D721Med (cell line): ENCODE data around the gene HSDL2.
A peak's percentile ranks its signal among the peaks of the same experiment; 100 is the strongest.
"Not testable (repeated sequence)": the region's sequence is repeated elsewhere in the genome, so short reads cannot be mapped to it uniquely, and the experiment has no call there.

Experiments
- DNase-seq: peaks from one replicate; pipeline ENCODE4 v3.0.0; 2011; ENCODE audit warnings: low spot score; ENCODE audit not compliant: insufficient read length
- FAIRE-seq: peaks from 2 replicates; lab custom pipeline; 2011; peaks lifted over from hg19 to GRCh38; lab: Jason Lieb, UNC
- TF ChIP-seq, protein P1 (sequence below): IDR thresholded peaks from 2 replicates; pipeline ENCODE4 v1.5.1; 2012; ENCODE audit warnings: mild to moderate bottlenecking, control low read depth; ENCODE audit not compliant: insufficient read depth; ENCODE audit errors: missing control alignments

The HSDL2 gene

DNA sequence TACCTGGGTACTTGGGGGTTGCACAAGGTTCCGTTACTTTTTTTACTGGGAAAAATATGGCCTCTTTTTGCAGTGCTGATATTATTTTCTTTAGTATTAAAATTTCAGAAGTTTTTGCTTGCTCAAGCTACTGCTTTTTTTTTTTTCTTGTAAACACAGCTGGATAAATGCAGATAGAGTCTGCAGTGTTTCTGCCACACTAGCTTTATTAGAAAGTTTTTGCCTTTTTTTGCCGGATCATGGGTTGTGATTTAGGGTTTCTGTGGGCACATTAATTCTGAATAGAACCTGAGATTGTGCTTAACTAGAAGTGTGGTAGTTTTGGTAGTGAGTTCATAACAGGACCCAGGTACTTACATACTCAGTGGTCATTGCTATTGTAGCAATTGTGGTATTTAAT is 126.7 kb downstream of the HSDL2 start:
- FAIRE-seq, result no peak
- TF ChIP-seq, protein P1, sequence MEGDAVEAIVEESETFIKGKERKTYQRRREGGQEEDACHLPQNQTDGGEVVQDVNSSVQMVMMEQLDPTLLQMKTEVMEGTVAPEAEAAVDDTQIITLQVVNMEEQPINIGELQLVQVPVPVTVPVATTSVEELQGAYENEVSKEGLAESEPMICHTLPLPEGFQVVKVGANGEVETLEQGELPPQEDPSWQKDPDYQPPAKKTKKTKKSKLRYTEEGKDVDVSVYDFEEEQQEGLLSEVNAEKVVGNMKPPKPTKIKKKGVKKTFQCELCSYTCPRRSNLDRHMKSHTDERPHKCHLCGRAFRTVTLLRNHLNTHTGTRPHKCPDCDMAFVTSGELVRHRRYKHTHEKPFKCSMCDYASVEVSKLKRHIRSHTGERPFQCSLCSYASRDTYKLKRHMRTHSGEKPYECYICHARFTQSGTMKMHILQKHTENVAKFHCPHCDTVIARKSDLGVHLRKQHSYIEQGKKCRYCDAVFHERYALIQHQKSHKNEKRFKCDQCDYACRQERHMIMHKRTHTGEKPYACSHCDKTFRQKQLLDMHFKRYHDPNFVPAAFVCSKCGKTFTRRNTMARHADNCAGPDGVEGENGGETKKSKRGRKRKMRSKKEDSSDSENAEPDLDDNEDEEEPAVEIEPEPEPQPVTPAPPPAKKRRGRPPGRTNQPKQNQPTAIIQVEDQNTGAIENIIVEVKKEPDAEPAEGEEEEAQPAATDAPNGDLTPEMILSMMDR, result no peak
- no peak for DNase-seq

DNA sequence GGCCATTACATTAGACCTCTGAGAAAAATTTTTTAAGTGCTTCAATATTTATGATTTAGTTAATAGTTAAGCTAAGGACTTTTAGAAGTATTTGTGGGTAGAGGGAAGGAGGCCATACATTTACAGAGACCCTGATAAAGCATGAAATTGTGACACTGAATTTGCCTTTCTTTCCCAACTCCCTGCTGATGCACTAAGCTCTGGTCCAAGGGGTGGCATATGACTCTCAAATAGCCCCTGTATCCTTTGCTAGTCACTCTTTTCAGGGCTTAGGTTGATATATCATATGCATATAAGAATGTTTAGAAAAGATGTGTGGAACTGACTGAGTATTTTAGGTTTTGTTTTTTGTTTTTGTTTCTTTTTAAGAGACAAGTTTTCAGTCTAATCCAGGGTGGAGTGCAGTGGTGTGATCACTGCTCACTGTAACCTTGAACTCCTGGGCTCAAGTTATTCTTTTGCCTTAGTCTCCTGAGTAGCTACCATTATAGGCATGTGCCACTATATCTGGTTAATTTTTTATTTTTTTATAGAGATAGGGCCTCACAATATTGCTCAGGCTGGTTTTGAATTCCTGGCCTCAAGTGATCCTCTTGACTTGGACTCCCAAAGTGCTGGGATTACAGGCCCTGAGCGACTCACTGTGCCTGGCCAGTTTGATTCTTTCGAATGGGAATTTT is 127.2 kb downstream of the HSDL2 start:
- no peak for FAIRE-seq
- no peak for DNase-seq
- TF ChIP-seq, protein P1, result no peak

DNA sequence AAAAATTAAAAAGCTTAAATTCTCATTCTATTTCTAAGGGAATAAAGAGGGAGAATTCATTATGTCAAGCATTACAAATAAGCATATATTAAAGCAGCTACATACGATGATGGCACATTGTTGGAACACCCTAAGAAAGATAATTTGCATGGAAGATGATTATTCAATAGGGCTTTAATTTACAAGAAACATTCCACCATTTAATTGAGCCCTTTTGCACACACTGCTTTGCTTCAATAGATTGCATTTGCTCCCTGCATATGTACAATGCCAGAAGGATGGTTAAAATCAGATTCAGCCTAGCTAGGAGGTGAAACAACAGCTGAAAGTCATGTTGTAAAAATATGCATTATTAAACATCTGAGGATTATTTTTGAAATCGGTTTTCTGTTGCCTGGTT is 128.5 kb downstream of the HSDL2 start:
- TF ChIP-seq, protein P1, result no peak
- FAIRE-seq (no peak), DNase-seq (no peak)

DNA sequence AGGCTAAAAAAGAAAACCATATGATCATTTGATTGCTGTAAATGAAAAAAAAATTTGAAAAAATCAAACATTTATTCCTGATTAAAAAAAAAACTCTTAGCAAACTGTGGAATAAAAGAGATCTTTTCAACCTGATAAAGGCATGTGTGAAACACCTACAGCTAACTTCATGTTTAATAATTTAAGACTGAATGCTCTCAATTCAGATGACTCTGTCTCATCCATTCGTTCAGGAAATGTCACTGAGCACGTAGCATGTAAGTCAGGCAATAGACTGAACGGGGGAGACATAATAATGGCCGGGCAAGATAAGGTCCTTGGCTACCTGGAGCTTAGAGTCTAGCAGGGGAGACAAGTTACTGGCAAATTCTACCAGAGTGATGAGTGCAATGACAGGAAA is 132.5 kb downstream of the HSDL2 start:
- DNase-seq, FAIRE-seq: not testable (repeated sequence)

DNA sequence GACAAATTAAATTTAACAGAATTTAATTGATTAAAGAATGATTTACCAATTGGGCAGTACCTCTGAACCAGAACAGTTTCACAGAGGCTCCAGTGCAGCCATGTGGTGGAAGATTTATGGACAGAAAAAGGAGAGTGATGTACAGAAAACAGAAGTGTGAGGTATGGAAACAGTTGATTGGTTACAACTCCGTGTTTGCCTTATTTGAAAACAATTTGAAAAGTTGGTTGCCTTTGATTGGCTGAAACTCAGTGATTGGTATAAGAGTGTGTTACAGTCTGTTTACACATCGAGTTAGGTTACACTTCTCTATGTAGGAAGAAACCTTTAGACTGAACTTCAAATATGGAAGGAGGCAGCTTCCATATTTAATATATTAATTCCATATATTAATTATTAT is 136.9 kb downstream of the HSDL2 start:
- TF ChIP-seq, protein P1, result no peak
- DNase-seq, result no peak

DNA sequence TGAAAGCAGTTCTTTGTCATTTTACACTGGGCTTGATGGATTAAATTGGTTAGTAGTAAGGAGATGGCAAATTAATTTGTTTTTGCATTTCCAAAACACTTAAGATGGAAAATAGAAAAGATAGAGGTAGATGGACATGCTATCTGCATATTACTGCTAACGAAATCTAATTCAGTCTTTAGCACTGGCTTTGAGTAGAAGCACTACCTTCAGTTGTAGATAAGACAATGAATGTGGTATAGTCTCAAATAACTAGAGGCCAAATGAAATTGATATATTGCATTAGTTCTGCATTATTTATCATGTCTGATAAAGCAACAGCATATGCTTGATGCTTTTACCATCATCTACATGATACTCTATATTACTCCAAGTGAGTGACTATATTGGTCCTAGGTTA is 140.2 kb downstream of the HSDL2 start:
- FAIRE-seq (no peak), DNase-seq (no peak)
- TF ChIP-seq, protein P1, result no peak

More for the DNA sequence above, 136.9 kb downstream of the HSDL2 start:
- FAIRE-seq, result peak; percentile 21

DNA sequence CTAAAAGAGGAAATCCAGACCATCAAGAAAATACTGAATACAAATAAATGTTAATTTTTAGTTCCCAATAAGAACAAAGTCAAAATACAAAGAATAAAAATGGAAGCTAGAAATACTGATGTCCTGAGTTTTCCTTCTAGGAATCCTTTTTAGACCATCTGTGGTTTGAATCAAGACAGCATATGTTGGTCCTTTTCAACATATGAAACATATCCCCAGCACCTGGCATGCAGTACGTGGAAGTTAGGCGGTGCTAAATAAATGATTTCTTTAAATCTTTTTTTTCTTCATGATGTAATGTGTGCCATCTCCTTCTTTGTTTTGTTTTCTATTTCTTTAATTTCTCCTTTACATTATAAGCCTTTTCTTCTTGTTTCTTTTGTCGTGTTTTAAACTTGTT is 140.7 kb downstream of the HSDL2 start:
- DNase-seq, result no peak
- TF ChIP-seq, protein P1, result no peak
- no peak for FAIRE-seq
